Pons (tissue), 1 donor: ENCODE data around the gene LRRC8A.
"Not testable (repeated sequence)": the region's sequence is repeated elsewhere in the genome, so short reads cannot be mapped to it uniquely, and the experiment has no call there.

Source experiments
- DNase-seq: peaks from one replicate; pipeline ENCODE4 v3.0.0-alpha.2; 2016; ENCODE audit warnings: low spot score

Gene LRRC8A

DNA sequence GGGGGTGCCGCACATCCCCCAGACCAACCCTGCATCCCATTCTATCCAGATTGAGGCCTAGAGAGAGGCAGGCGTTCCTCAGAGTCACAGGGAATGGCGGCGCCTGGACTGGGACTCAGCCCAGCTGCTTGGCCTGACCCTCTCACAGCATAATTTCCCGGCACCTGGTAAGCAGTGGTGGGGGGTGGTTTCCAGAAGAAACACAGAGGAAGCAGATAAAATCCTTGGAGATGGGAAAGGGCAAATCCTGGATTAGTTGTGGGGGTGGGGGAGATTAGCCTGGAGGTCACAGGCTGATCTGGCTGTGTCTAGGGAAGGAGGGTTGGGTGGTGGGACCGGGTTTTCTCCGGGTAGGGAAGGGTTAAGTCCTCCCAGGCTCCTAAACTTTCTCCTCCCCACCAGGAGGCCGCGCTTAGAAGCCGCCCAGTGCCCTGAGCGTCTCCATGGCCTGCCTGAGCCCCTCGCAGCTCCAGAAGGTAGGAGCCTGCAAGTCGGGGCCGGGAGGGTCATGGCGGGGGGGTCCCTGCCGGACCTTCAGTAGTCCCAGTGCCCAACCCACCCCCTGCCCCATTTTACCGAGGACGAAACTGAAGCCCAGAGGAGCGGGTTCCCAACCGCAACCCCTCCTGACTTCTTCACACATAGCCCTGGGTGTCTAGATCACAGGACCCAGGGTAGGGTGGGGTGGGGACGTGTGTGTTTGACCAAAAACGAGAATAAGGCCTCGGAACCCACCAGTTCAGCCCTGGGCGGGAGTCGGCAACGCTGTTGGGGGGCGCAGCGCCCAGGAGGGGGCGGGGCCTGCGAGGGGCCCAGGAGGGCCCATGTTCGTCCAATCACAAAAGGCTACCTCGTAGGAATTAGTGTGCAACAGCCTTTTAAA is 40.2 kb downstream of the LRRC8A start:
- no peak for DNase-seq

DNA sequence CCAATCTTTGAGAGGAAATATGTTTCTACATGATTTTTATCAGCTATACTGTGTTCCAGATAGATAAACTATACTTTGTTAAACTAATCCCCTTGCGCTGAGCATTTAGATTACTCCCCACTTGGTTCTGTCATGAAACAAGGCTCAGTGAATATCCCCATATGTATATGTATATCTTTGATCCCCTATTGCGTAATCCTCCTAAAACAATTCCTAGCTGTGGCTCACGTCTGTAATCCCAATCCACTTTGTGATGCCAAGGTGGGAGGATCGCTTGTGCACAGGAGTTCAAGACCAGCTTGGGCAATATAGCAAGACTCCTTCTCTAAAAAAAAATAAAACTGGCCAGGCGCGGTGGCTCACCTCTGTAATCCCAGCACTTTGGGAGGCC is 41.6 kb downstream of the LRRC8A start:
- DNase-seq = no peak

DNA sequence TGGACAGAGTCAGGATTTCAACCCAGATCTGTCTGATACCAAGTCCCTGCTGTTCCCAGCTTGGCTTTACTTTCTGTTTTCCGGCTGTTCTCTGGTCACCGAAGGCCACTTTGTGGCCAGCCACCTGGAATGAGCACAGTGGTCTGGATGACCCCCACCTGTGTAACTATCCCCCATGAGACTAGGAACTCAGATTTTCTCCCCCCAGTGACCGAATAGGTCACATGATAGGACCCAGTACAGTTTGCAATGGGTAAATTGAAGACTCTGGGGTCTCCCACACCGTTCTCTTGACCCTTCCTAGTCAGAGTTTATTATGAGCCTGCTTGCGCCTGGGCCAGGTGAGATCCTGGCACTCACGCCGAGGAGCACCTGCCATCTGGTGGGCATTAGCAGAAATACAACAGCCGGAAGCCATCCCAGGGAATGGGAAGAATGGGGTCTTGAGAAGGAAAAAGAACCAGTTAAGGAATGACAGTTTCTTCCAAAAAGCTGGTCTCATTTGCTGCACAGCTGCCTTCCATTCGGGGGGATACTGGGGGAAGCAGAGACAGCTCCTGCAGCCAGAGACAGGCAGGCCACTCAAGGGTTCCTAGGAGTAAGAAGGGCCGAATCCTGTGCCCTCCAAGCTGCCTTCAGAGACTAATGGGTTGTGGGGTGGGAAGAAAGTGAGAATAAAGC is 45.9 kb downstream of the LRRC8A start:
- no peak for DNase-seq

DNA sequence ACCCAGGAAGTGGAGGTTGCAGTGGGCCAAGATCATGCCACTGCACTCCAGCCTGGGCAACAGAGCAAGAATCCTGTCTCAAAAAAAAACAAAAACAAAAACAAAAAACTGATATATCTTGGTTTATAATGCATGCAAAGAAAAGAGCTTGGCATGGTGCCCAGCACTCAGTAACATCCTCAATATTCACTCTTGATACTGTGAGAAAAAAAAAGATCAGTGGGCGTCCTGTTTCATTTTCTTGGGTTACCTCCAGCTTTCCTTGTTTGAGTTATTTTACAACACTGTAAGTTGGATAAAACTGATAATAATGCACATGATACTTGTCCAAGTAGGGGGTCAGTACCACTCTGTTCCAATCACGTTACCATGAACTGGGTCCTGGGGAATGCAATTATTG is 46.7 kb downstream of the LRRC8A start:
- DNase-seq = no peak

DNA sequence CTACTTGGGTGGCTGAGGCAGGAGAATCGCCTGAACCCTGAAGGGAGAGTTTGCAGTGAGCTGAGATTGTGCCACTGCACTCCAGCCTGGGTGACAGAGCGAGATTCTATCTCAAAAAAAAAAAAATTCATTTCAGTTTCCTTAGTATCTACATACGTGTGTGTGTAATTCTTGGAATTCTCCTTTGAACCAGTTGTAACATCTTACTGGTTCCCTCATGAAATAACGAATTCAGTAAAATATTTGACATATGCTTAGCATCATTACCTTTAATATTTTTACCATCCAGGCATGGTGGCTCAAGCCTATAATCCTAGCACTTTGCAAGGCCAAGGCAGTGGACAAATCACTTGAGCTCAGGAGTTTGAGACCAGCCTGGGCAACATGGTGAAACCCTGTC is 47.6 kb downstream of the LRRC8A start:
- no peak for DNase-seq

DNA sequence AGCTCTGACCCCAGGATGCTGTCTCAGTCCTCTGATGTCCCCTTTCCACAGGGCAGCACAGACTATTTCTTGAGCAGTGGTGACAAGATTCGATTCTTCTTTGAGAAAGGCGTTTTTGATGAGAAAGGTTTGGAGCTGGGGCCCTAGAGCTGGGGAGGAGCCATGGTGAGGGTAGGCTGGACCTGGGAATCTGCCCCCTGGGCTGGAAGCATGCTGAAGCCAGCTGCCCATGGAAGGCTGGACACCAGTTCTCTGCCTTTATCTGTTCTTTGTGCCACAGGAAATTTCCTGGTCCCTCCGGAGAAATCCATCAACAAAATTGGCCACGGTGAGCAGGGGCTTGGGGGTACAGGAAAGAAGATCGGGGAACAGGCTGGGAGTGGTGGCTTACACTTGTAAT is 51.8 kb downstream of the LRRC8A start:
- no peak for DNase-seq

DNA sequence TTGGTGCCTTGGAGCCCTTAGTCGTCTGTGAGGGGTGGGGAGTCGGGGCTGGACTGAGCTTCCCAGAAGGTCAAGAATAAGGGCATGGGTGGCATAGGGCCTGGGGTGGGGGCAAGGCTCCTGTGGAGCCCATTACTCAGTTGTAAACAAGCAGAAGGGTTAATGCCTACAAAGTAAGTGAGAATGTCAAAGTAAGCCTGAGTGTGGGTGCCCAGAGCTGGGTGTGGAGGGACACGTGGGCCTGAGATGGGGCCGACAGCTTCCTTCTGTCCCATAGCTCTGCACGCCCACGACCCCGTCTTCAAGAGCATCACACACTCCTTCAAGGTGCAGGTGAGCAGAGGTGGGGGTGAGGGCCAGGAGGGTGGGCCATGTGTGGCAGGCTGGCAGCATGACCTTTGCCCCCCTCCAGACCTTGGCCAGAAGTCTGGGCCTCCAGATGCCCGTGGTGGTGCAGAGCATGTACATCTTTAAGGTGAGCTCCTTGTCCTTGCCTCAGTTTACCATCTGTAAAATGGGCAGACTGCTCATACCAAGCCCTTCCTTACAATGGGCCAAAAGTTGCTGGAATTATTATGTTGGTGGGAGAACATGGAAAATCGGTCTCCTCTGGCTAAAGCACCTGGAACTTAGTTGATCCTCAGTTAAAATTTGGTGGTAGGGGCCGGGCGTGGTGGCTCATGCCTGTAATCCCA is 54.4 kb downstream of the LRRC8A start:
- no peak for DNase-seq

DNA sequence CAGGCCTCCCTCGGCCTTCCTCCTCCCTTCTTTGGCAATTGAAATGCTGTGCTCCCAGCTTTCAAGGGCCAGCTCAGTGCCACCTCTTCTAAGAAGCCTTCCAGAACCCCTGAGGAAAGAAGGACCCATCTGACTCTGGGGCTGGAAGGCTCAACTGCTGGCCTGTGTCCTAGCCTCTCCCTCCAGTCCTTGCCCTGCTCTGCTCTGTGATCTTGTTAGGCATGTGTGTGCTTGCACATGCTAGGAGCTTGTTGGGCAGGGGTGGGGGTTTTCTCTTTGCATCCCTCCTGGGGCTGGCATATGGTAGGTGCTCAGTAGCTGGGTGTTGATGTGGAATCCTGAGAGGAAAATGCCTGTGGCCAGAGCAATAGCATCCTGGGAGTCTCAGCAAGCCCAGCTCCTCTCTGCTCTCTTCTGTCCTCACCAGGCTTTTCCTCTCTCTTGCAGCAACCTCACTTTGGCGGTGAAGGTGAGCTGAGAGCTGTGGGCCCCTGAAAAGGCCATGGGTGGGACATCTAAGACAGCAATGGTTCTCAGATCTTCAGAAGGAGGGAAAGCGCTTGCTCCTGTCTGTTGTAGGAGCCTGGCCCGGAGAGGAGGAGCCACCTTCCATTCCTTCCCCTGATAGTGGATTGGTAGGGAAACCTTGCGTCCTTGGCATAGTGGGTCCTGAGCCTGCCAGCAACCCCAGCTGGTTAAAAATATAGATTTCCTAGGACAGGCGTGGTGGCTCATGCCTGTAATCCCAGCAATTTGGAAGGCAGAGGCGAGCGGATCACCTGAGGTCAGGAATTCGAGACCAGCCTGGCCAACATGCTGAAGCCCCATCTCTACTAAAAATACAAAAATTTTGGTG is 55.6 kb downstream of the LRRC8A start:
- no peak for DNase-seq

DNA sequence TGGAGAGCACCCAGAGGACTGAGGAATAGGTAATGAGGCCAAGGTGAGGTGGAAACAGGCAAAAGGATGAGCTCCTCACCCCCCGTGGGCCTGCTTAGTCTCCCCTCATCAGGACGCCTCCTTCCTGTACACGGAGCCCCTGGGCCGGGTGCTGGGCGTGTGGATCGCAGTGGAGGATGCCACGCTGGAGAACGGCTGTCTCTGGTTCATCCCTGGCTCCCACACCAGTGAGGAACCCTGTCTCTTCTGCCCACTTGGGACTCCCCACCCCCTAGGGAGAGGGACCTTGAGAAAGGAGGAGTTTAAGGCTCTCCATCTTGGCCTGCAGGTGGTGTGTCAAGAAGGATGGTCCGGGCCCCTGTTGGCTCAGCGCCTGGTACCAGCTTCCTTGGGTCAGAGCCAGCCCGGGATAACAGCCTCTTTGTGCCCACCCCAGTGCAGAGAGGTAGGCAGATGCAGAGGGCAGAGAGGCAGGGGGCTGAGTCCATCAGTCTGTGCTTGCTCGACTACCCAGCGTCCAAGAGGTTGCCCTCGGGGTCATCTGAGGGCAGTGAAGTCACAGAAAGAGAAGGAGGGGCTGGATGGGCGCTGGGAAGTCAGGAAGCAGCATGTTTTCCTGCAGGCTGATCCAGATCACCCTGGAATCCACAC is 58.5 kb downstream of the LRRC8A start:
- no peak for DNase-seq

DNA sequence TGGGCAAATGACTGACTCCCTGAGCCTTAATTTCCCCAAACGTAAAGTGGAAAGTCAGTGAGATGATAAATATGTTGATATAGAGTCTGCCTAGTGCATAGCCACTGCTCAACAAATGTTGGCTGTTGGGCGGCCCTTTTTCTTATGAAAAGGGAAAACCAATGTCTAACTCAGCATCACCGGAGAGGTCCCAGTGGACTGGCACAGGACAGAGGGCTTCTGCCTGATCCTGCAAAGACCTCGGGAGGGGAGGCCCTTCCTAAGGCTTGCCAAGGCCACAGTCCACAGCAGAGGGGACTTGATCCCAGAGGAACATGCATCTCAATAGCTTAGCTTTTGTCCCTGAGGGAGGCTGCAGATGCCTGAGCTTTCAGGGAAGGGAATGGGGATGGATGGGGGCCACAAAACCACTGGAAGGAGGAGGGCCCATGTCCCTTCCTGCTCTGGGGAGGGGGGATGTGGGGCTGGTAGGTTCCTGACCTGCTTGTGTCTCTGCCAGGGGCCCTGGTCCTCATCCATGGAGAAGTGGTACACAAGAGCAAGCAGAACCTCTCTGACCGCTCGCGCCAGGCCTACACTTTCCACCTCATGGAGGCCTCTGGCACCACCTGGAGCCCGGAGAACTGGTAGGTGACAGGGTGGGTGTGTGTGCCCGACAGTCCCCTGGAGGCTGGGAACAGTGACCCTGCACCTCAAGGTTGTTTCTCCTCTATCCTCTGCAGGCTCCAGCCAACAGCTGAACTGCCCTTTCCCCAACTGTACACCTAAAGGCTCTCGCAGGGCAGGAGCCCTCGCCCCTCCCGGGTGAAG is 59.2 kb downstream of the LRRC8A start:
- no peak for DNase-seq

DNA sequence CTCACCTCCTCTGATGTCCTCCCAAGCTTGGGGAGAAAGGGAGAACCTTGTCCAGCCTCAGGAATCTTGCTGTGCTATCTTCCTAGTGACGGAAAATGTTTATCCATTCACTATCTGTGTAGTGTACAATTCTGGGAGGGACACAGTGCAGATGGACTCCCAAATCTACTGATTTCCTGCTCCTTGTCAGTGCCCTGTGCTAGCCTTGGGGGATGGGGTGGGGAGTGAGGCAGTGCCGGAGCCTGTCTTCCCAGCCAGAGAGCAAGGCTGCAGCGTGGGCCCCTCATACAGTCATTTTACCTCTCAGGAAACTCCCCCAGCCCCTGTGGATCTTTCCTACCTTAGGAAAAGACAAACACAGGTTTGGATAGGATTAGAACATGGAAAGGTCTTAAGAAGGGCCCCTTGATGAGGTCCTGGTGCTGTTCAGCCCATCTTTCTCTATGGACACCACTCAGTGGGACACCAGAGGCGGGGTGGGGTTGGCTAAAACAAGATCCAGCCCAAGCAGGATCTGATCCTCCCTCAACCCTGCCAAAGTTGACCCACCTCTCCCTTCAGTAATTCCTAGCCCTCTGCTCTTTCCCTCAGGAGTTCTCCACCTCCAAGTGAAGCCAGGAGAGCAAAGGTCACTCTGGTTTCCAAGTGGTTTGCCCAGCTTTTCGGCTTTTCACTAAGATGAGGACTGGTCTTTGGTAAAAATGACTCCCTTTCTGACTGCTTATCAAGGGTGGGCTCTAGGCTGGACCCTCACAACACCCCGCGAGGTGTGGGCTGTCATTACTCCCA is 62.1 kb downstream of the LRRC8A start:
- no peak for DNase-seq

DNA sequence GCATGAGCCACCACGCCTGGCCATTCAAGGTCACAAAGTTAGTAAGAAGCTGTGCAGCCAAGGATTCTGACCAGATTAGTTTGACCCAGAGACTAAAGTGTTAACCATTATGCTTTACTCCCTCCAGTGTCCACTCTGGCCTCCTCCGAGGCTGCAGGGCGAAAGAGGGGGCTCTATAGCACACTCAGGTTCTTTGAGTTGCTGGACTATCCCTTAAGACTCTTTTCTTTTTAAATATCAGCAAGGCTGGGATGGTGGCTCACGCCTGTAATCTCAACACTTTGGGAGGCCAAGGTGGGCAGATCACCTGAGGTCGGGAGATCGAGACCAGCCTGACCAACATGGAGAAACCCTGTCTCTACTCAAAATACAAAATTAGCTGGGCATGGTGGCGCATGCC is 63.0 kb downstream of the LRRC8A start:
- not testable (repeated sequence) for DNase-seq

DNA sequence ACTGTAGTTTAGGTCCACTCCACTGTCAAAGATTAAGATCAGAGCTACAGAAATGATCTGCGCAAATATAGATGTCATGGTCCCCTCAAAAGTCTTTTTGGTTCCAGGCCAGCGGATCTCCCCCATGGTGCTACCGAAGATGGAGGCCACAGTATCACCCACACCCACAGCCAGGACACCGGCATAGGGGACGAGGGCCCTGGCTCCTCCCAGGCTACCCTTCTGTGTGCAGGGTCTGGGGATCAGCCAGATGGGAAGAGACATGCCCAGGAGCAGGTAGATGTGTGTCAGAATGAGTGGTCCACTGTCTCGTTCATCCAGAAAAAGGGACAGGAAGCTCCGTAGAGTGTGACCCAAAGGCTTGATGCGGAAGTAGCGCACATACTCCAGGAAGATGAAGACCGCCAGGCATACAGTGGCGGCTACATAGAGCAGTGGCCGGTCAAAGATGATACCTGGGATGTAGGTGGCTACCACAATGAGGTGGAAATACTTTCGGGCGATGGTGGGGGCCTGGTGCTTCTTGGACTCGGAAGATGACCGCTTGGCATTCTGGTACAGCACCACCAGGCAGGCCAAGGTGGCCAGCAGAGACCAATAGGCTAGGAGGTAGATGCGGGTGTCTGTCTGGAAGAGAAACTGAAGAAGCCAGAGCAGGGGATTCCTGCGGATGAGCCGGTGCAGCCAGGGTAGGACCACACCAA is 64.0 kb downstream of the LRRC8A start:
- DNase-seq = no peak

DNA sequence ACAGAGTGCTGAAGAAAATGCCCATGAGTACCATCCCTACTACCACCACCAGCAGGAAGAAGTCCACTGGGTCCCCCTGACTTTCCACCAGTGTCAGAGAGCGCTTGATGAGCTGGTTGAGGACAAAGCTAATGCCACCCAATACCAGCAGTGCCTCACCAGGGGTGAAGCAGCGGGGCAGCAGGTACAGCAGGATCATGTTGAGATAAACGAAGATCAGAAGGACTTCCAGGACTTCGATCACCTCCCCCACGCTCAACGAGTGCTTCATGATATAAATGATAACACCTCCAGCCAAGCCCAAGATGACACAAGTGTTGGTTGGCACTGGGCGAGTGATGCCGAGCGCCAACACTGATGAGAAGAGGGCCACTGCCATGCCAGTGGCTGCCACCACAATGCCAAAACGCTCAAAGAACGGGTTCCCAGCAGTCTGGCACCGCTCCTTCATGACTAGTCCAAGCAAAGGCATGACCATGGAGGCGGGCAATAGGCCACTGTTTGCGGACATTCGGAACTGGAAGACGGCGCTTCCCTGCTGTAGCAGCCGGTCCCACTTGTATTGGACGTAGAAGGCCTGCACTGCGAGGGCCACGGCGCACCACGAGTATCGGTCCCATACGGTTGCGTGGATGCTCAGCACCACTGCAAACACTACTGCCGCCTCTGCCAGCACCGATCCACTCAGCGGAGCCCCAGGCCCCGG is 64.8 kb downstream of the LRRC8A start:
- no peak for DNase-seq

DNA sequence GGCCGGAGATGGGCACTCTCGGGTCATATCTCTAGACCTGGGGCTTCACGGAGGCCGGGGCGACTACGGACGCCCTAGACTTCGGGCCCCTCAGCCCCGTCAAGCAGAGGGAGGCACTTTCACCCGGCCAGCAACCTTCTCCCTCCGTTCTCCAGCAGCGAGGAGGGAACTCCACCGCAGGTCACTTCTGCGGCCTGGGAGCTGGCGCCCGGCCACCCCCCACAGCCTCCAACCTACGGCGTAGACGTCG is 65.3 kb downstream of the LRRC8A start:
- no peak for DNase-seq

DNA sequence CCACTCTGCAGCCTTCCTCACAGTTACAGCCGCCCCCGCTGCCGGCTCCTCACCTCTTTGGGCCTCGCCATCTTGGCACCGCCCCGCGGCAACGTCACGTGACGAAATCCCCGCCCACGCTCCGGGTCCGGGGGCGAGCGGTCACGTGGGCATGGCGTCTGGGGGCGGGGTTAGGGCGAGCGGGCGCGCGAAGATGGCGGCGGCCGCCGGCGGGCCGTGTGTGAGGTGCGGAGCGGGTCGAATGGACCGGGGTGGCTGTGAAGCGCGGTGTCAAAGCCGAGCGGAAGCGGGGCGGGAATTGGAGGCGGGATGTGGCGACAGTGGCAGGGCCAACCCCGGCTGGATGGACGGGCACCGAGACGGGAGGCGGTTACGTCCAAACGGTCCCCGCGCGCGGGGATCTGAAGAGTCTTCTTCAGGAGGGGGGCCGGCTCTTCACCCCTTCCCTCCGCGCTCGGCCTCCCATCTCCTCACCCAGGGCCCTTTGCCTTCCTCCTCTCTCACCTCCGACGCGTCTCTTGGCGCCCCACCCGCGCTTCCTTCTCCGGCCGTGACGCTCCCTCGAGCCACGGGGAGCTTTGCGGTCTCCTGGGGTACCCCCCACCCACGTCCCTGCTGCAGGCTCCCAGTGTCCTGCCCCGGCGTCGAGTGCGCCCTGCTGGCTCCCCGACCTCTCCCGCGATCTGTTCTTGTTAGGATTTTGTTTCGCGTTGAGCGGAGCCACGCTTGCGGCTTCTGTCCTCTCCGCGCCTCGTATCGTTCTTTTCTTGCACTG is 65.8 kb downstream of the LRRC8A start, which contains the start of the genes DOLK and NUP188:
Gene DOLK, minus strand, starts transcription at position 77 of the 775 bp plus-strand sequence. CDS start 300 bp downstream, outside the sequence.
Gene NUP188, plus strand, starts transcription at position 173 of the 775 bp plus-strand sequence. Its CDS starts 21 bp downstream, at position 194.
- DNase-seq = peak; percentile 91

DNA sequence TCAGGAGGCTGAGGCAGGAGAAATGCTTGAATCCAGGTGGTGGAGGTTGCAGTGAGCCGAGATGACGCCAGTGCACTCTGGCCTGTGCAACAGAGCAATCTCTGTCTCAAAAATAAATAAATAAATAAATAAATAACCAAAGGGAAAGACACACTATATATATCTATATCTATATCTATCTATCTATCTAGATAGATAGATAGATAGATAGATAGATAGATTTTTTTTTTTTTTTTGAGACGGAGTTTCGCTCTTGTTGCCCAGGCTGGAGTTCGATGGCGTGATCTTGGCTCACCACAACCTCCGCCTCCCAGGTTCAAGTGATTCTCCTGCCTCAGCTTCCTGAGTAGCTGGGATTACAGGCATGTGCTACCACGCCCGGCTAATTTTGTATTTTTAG is 79.5 kb downstream of the LRRC8A start:
- DNase-seq = not testable (repeated sequence)
